ENCODE data around the gene PRR7.
A peak's percentile ranks its signal among the peaks of the same experiment; 100 is the strongest.
"Not testable (repeated sequence)": the region's sequence is repeated elsewhere in the genome, so short reads cannot be mapped to it uniquely, and the experiment has no call there.

Gene PRR7

GRCh38 chr5:177446200-177447065, at the start of gene PRR7:
Gene PRR7, plus strand, starts transcription at chr5:177446814. Its CDS starts 8,254 bp downstream, at chr5:177455068.
- peak; percentile 95 for DNase-seq (ENCODE audit: low spot score)

GRCh38 chr5:177397875-177398390, 48.7 kb upstream of the PRR7 start:
- DNase-seq (ENCODE audit: low spot score), result no peak

- no peak for DNase-seq (ENCODE audit: low spot score)
These were observed 46.4 kb upstream of the PRR7 start, which contains the start of gene PFN3 for GRCh38 chr5:177399997-177400868. Gene PFN3, minus strand, starts transcription at chr5:177400661. Its CDS starts 85 bp downstream, at chr5:177400576.

GRCh38 chr5:177402271-177403043, 44.2 kb upstream of the PRR7 start:
- peak; percentile 88 for DNase-seq (ENCODE audit: low spot score)

GRCh38 chr5:177403102-177403791, 43.4 kb upstream of the PRR7 start:
- peak; percentile 69 for DNase-seq (ENCODE audit: low spot score)

GRCh38 chr5:177403792-177404640, 42.6 kb upstream of the PRR7 start:
- peak; percentile 91 for DNase-seq (ENCODE audit: low spot score)

- no peak for DNase-seq (ENCODE audit: low spot score)
These were observed 41.9 kb upstream of the PRR7 start for GRCh38 chr5:177404641-177405179.

- no peak for DNase-seq (ENCODE audit: low spot score)
These were observed 41.3 kb upstream of the PRR7 start for GRCh38 chr5:177405312-177405711.

- no peak for DNase-seq (ENCODE audit: low spot score)
These were observed 40.8 kb upstream of the PRR7 start for GRCh38 chr5:177405805-177406204.

GRCh38 chr5:177409043-177409801, 37.4 kb upstream of the PRR7 start, which contains the start of gene F12:
Gene F12, minus strand, starts transcription at chr5:177409564. Its CDS starts 37 bp downstream, at chr5:177409527.
- no peak for DNase-seq (ENCODE audit: low spot score)

GRCh38 chr5:177410575-177410974, 36.0 kb upstream of the PRR7 start:
- DNase-seq (ENCODE audit: low spot score), result no peak

GRCh38 chr5:177412603-177413233, 33.9 kb upstream of the PRR7 start:
- no peak for DNase-seq (ENCODE audit: low spot score)

GRCh38 chr5:177414481-177414880, 32.1 kb upstream of the PRR7 start:
- no peak for DNase-seq (ENCODE audit: low spot score)

GRCh38 chr5:177417081-177417480, 29.5 kb upstream of the PRR7 start:
- not testable (repeated sequence) for DNase-seq (ENCODE audit: low spot score)

- no peak for DNase-seq (ENCODE audit: low spot score)
These were observed 27.6 kb upstream of the PRR7 start for GRCh38 chr5:177419046-177419445.

GRCh38 chr5:177420472-177420871, 26.1 kb upstream of the PRR7 start:
- DNase-seq (ENCODE audit: low spot score), result not testable (repeated sequence)

- DNase-seq (ENCODE audit: low spot score), result no peak
These were observed 25.4 kb upstream of the PRR7 start for GRCh38 chr5:177421062-177421798.

GRCh38 chr5:177423671-177424070, 22.9 kb upstream of the PRR7 start:
- DNase-seq (ENCODE audit: low spot score), result no peak
